Right cardiac atrium (tissue), 5 donors: ENCODE results near the gene GNAQ. TPM values are rescaled to one million over a fixed set of nuclear protein-coding genes. Genes with fewer than 3 reads are reported as not detected.

Experiments
- ATAC-seq, 2 donors: fragments of 200-7000 bp; cut with Tn5 transposase; one replicate each; pipeline versions ENCODE4 v1.8.0 to v1.9.1; 2020; ENCODE audit warnings: moderate library complexity in 2 of 2, mild to moderate bottlenecking in 1 of 2
- DNase-seq, 3 donors: peaks; one replicate each; pipeline ENCODE4 v3.0.0-alpha.2; 2020
- H3K27ac ChIP-seq: one replicate; pipeline ENCODE4 v1.5.1; 2013; ENCODE audit warnings: mild to moderate bottlenecking, low read length, control low read depth, moderate library complexity
- H3K27me3 ChIP-seq: one replicate; pipeline ENCODE4 v1.6.1; 2013; ENCODE audit not compliant: control insufficient read depth, insufficient read depth
- H3K4me1 ChIP-seq: one replicate; pipeline ENCODE4 v1.6.1; 2013; ENCODE audit warnings: low read length; ENCODE audit not compliant: control insufficient read depth, insufficient read depth
- H3K4me3 ChIP-seq: one replicate; pipeline ENCODE4 v1.5.1; 2013; ENCODE audit warnings: low read length, control low read depth
- H3K9me3 ChIP-seq: one replicate; pipeline ENCODE4 v1.6.1; 2013; ENCODE audit warnings: low read length; ENCODE audit not compliant: control insufficient read depth
- WGBS: extraction: QIAGEN DNeasy Blood & Tissue Kit; methylation state at CpG from one replicate; pipeline ENCODE4 v1.1.7; 2013; 5-methylcytosine and 5-hydroxymethylcytosine counted together
- intact Hi-C, 4 donors: fragments of 100-400 bp; cut with DNase I; formaldehyde crosslinking; loops; one replicate each; pipeline versions ENCODE4 v1.11.0 to v1.14.0; 2022 to 2023
- polyA plus RNA-seq: library from polyadenylated mRNA; stranded (reverse); fragments of 200-250 nt; gene quantifications from one replicate; pipeline ENCODE4 v1.2.3, GENCODE V29; 2013
- total RNA-seq, 4 donors: library from RNA; stranded (reverse); fragmentation: NEBNext Ultra II Directional; extraction: Animal tissue kit (Norgen Biotek cat#: 25700); gene quantifications; one replicate each; pipeline ENCODE4 v1.2.1, GENCODE V29; 2021
- donor health status: healthy with polysubstance abuse.
- donor health status: DM: no; HTN: yes; CAD: no.
- donor health status: DM: no; HTN: no; CAD: no.
- donor health status: DM: no; HTN: yes; CAD: no; lungs with severe emphysema.
- donor health status: DM: yes; HTN: yes; CAD: no.

GNAQ gene
- total and polyA plus RNA-seq, 5 donors = 6.0 to 18.1 (median 16.4) TPM

DNA sequence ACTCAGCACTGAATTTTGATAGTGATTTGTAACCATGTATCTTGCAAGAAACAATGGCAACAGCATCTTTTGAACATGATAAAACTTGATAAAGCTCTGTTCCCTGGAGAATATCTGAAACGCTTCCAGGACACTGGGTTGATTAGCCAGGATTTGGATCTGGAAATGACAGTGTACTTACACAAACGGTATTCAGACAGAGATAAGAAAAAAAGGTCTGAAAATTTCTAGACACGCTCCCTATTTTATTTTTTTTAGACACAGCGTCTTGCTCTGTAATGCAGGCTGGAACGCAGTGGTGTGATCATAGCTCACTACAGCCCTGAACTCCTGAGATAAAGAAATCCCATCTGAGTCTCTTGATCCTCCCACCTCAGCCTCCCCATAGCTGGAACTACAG is 109.0 kb downstream of the GNAQ start:
- ATAC-seq = peak in 1 of 2 donors; percentile 64
- Histone ChIP-seq H3K27me3 (no peaks in the 10 kb centered on the region), H3K27ac (no peak overlapping the region), H3K4me3 (no peak overlapping the region), H3K9me3 (no peaks in the 10 kb centered on the region), H3K4me1 (peaks cover 4% of the 10 kb centered on the region)
- no peak for DNase-seq
- intact Hi-C loops = no loop called here
- WGBS = 33% methylated on average over 5 of the region's 5 CpGs

GRCh38 chr9:77917800-77918199 is 113.8 kb downstream of the GNAQ start:
- no peak overlapping the region for H3K4me3 ChIP-seq
- no peak for DNase-seq
- H3K27ac ChIP-seq = no peak overlapping the region
- H3K9me3 ChIP-seq = no peaks in the 10 kb centered on the region
- WGBS = 75% methylated on average over 3 of the region's 3 CpGs
- intact Hi-C loops = no loop called here
- no peak for ATAC-seq
- no peaks in the 10 kb centered on the region for H3K4me1 ChIP-seq
- H3K27me3 ChIP-seq = no peaks in the 10 kb centered on the region

DNA sequence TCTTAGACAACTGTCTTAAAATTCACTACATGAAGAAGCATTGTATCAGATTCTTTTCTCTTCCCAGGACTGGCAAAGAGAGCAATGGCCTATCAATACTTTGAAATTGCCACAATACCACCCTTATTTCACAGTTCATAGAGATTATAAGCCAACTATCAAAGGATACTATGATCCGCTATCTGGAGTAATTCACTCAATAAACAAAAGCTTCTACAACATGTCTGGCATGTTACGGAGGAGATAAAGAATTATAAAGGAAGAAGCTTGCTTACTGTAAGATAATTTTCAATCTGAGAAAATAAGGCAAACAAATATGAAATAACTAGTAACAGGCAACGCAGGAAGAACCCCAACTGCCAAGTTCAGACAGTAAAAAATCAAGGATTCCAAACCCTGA is 114.8 kb downstream of the GNAQ start:
- WGBS = 78% methylated on average over 3 of the region's 3 CpGs
- H3K9me3 ChIP-seq = no peaks in the 10 kb centered on the region
- DNase-seq (no peak), ATAC-seq (no peak)
- intact Hi-C loops = no loop called here
- no peak overlapping the region for H3K27ac ChIP-seq
- no peaks in the 10 kb centered on the region for H3K4me1 ChIP-seq
- H3K4me3 ChIP-seq = no peak overlapping the region
- H3K27me3 ChIP-seq = no peaks in the 10 kb centered on the region

DNA sequence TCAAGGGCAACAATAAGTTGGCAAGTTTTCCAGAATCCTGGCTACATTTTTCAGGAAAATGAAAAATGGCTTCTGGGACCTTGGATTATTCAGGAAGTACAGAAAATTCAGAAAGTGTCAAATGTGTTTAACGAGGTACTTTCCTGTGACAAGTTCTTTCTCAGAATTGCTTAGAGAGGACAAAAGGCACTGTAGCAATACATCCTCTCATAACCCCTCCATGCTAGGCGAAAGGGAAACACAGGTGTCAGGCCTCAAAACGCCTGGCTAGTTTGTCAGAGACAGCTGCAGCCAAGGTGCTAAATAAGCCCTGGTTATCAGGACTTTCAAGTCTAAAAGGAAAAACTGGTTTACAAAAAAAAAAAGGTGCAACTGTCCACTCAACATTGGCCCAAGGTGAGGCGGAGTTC is 115.2 kb downstream of the GNAQ start:
- no peaks in the 10 kb centered on the region for H3K4me1 ChIP-seq
- DNase-seq = no peak
- no peak for ATAC-seq
- H3K9me3 ChIP-seq = no peaks in the 10 kb centered on the region
- H3K4me3 ChIP-seq = no peak overlapping the region
- H3K27me3 ChIP-seq = no peaks in the 10 kb centered on the region
- intact Hi-C loops = no loop called here
- 68% methylated on average over 4 of the region's 4 CpGs for WGBS
- H3K27ac ChIP-seq = no peak overlapping the region

- no peak for DNase-seq
- Histone ChIP-seq H3K27me3 (no peaks in the 10 kb centered on the region), H3K27ac (no peak overlapping the region), H3K4me3 (no peak overlapping the region), H3K4me1 (no peaks in the 10 kb centered on the region), H3K9me3 (no peaks in the 10 kb centered on the region)
- intact Hi-C loops = no loop called here
- ATAC-seq = no peak
- WGBS = 90% methylated on average over 2 of the region's 2 CpGs
Measured at GRCh38 chr9:77915744-77916143, 115.9 kb downstream of the GNAQ start.

GRCh38 chr9:77912895-77913693 is 118.5 kb downstream of the GNAQ start:
- ATAC-seq (no peak), DNase-seq (no peak)
- no peaks in the 10 kb centered on the region for H3K9me3 ChIP-seq
- 84% methylated on average over 3 of the region's 3 CpGs for WGBS
- H3K27ac ChIP-seq = no peak overlapping the region
- no peaks in the 10 kb centered on the region for H3K4me1 ChIP-seq
- no peaks in the 10 kb centered on the region for H3K27me3 ChIP-seq
- no peak overlapping the region for H3K4me3 ChIP-seq
- intact Hi-C loops = no loop called here

GRCh38 chr9:77911928-77912327 is 119.7 kb downstream of the GNAQ start:
- no peak overlapping the region for H3K4me3 ChIP-seq
- no peaks in the 10 kb centered on the region for H3K27me3 ChIP-seq
- WGBS = 63% methylated on average over 2 of the region's 2 CpGs
- no peaks in the 10 kb centered on the region for H3K9me3 ChIP-seq
- intact Hi-C loops = no loop called here
- H3K27ac ChIP-seq = no peak overlapping the region
- DNase-seq = no peak
- H3K4me1 ChIP-seq = peaks cover 2% of the 10 kb centered on the region
- ATAC-seq = no peak

GRCh38 chr9:77910194-77910621 is 121.4 kb downstream of the GNAQ start:
- no peak overlapping the region for H3K4me3 ChIP-seq
- ATAC-seq = no peak

GRCh38 chr9:77909306-77909705 is 122.3 kb downstream of the GNAQ start:
- Histone ChIP-seq H3K4me3 (no peak overlapping the region), H3K27me3 (no peaks in the 10 kb centered on the region), H3K4me1 (peaks cover 2% of the 10 kb centered on the region), H3K9me3 (no peaks in the 10 kb centered on the region), H3K27ac (no peak overlapping the region)
- intact Hi-C loops = no loop called here
- WGBS = 71% methylated on average over 5 of the region's 5 CpGs
- ATAC-seq (no peak), DNase-seq (no peak)

More at GRCh38 chr9:77910194-77910621, 121.4 kb downstream of the GNAQ start:
- 62% methylated on average over 5 of the region's 5 CpGs for WGBS
- Histone ChIP-seq H3K27ac (no peak overlapping the region), H3K4me1 (peaks cover 2% of the 10 kb centered on the region), H3K27me3 (no peaks in the 10 kb centered on the region), H3K9me3 (no peaks in the 10 kb centered on the region)
- intact Hi-C loops = no loop called here
- DNase-seq = no peak

DNA sequence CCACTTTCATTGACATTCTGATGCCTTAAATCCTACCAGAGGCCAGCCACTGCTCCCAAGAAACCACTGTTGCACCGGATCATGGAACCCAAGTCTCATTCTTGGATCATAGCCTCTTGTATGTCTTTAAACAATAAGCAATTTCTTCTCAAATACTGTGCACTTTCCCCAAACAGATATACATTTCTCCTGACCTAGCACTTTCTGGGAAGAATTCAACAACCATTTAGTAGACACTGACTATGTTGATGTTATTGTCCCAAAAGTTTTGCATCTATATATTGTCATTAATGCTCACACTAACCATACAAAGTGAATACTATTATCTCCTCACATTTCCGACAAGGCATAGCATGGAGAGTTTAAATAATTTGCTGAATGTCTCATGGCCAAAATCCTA is 123.3 kb downstream of the GNAQ start:
- Histone ChIP-seq H3K9me3 (no peaks in the 10 kb centered on the region), H3K4me1 (peaks cover 4% of the 10 kb centered on the region), H3K27me3 (no peaks in the 10 kb centered on the region), H3K27ac (no peak overlapping the region), H3K4me3 (no peak overlapping the region)
- WGBS = 95% methylated on average over 2 of the region's 2 CpGs
- no peak for ATAC-seq
- no peak for DNase-seq
- intact Hi-C loops = no loop called here

DNA sequence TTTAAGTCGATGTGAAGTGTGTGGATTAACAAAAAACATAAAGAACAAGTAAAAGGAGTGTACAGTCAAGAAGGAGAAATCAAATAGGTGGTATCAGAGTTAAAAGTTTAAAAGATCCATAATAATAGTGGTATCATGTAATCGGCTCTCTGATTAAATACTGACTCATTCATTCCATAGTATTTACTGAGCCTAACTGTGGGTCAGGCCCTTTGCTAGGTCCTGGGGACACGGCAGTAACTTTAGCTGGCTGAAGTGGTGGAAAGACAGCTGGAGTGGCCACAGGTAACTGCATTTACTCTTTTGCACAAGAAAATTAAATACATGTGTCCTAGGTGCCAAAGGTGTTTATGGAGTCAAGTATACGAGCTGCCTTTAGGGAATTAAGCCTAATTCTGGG is 124.0 kb downstream of the GNAQ start:
- WGBS = 75% methylated on average over 4 of the region's 4 CpGs
- Histone ChIP-seq H3K27me3 (no peaks in the 10 kb centered on the region), H3K4me3 (no peak overlapping the region), H3K4me1 (peaks cover 4% of the 10 kb centered on the region), H3K9me3 (no peaks in the 10 kb centered on the region), H3K27ac (no peak overlapping the region)
- no peak for ATAC-seq
- DNase-seq = no peak
- intact Hi-C loops = no loop called here

GRCh38 chr9:77906991-77907390 is 124.6 kb downstream of the GNAQ start:
- H3K4me3 ChIP-seq = no peak overlapping the region
- no peak for DNase-seq
- no peaks in the 10 kb centered on the region for H3K27me3 ChIP-seq
- H3K4me1 ChIP-seq = peaks cover 4% of the 10 kb centered on the region
- 68% methylated on average over 1 of the region's 1 CpG for WGBS
- no peak for ATAC-seq
- intact Hi-C loops = no loop called here
- H3K27ac ChIP-seq = no peak overlapping the region
- no peaks in the 10 kb centered on the region for H3K9me3 ChIP-seq
